ENCODE data around the gene DENND4A.

DNA sequence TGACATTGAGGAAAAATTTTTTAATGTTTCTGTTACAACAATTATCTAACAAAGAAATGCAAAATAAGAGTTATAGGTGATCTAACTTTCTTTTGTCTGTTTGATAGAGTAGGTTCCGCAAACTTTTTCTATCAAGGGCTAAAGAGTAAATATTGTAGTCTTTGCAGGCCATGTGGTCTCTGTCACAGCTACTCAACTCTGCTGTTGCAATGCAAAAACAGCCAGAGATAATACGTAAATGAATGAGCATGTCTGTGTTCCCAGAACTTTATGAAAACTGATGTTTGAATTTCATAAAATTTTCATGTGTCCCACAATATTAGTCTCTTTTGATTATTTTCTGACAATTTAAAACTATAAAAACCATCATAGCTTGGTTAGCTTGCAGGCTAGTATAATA is 97.0 kb downstream of the DENND4A start:
- TF ChIP-seq, protein P1, sequence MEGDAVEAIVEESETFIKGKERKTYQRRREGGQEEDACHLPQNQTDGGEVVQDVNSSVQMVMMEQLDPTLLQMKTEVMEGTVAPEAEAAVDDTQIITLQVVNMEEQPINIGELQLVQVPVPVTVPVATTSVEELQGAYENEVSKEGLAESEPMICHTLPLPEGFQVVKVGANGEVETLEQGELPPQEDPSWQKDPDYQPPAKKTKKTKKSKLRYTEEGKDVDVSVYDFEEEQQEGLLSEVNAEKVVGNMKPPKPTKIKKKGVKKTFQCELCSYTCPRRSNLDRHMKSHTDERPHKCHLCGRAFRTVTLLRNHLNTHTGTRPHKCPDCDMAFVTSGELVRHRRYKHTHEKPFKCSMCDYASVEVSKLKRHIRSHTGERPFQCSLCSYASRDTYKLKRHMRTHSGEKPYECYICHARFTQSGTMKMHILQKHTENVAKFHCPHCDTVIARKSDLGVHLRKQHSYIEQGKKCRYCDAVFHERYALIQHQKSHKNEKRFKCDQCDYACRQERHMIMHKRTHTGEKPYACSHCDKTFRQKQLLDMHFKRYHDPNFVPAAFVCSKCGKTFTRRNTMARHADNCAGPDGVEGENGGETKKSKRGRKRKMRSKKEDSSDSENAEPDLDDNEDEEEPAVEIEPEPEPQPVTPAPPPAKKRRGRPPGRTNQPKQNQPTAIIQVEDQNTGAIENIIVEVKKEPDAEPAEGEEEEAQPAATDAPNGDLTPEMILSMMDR (IDR thresholded peaks at IDR 0.05), result no peak
- peak in 1 of 3 donors; percentile 8 for TF ChIP-seq POLR2AphosphoS5 (IDR thresholded peaks at IDR 0.05)
- TF ChIP-seq EP300 (IDR thresholded peaks at IDR 0.05; ENCODE audit: low read depth), result no peak

All from transverse colon (tissue), 4 donors.